Mesothelial cell of epicardium (in vitro differentiated cells): Measurements from ENCODE around the gene GPC6. TPM values are rescaled to one million over a fixed set of nuclear protein-coding genes. Genes with fewer than 3 reads are reported as not detected.

Source experiments
- DNase-seq, 2 experiments: peaks; one replicate each; pipeline ENCODE4 v3.0.0; 2021; ENCODE audit warnings: low spot score in 2 of 2; ENCODE audit not compliant: unreplicated experiment in 2 of 2
- H3K27ac Mint-ChIP-seq: 2 replicates; pipeline ENCODE4 v1.8.0; 2021; ENCODE audit warnings: mixed read lengths
- H3K27me3 Mint-ChIP-seq: 2 replicates; pipeline ENCODE4 v1.8.0; 2021; ENCODE audit warnings: low read depth, mixed read lengths
- H3K36me3 Mint-ChIP-seq: 2 replicates; pipeline ENCODE4 v1.8.0; 2021; ENCODE audit warnings: mixed read lengths
- H3K4me1 Mint-ChIP-seq: 2 replicates; pipeline ENCODE4 v1.8.0; 2021; ENCODE audit warnings: mixed read lengths
- H3K4me3 Mint-ChIP-seq: 2 replicates; pipeline ENCODE4 v1.8.0; 2021; ENCODE audit warnings: mild to moderate bottlenecking, moderate library complexity, mixed read lengths
- H3K9me3 Mint-ChIP-seq: 2 replicates; pipeline ENCODE4 v1.8.0; 2021; ENCODE audit warnings: mixed read lengths
- total RNA-seq: library from RNA; stranded (reverse); gene quantifications from 3 replicates; pipeline ENCODE4 v1.2.1, GENCODE V29; 2021
- TF ChIP-seq, protein P1 (sequence below): fragments of 200-600 bp; sonication (generic); IDR thresholded peaks from one replicate; pipeline ENCODE4 v1.5.0; 2021; ENCODE audit warnings: antibody characterized with exemption; ENCODE audit not compliant: unreplicated experiment

GPC6 gene
- total RNA-seq, 1 donor from 2014 or later, result 112 TPM

DNA sequence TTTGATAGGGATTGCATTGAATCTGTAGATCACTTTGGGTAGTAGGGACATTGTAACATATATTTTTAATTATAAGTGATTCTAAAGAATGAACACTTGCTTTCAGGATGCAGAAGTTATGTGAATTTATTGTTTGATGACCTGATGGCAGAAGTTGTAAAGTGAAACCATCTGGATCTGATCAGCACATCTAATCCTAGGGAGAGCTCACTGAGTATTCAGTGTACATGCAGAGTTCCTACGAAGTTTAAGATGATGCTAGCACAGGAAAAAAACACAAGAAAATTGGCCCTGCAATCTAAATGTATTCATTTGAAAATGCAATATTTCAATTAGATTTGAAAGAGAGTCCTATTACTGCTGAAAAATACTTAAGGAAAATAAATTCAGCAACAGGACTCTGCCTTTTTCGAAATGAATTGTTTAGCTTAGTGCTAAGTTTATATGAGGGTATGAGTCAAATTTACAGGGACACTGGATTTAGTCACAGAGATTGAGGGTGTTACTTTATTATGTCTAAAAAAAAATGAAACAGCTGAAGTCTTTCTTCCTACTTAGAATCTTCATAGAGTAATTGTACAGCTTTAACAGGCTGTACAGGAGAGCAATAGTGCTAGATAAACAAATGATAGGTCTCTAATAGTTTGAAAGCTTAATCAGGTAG lies 867.2 kb downstream of the GPC6 start:
- H3K4me1 Mint-ChIP-seq, result peaks cover 7% of the 10 kb centered on the region
- H3K9me3 Mint-ChIP-seq, result peaks cover 26% of the 10 kb centered on the region
- TF ChIP-seq, protein P1, sequence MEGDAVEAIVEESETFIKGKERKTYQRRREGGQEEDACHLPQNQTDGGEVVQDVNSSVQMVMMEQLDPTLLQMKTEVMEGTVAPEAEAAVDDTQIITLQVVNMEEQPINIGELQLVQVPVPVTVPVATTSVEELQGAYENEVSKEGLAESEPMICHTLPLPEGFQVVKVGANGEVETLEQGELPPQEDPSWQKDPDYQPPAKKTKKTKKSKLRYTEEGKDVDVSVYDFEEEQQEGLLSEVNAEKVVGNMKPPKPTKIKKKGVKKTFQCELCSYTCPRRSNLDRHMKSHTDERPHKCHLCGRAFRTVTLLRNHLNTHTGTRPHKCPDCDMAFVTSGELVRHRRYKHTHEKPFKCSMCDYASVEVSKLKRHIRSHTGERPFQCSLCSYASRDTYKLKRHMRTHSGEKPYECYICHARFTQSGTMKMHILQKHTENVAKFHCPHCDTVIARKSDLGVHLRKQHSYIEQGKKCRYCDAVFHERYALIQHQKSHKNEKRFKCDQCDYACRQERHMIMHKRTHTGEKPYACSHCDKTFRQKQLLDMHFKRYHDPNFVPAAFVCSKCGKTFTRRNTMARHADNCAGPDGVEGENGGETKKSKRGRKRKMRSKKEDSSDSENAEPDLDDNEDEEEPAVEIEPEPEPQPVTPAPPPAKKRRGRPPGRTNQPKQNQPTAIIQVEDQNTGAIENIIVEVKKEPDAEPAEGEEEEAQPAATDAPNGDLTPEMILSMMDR, result no peak
- DNase-seq, result no peak
- H3K36me3 Mint-ChIP-seq, result peaks cover 17% of the 10 kb centered on the region
- H3K27ac Mint-ChIP-seq, result peak overlapping the region; percentile 78
- H3K4me3 Mint-ChIP-seq, result no peak overlapping the region
- no peaks in the 10 kb centered on the region for H3K27me3 Mint-ChIP-seq

DNA sequence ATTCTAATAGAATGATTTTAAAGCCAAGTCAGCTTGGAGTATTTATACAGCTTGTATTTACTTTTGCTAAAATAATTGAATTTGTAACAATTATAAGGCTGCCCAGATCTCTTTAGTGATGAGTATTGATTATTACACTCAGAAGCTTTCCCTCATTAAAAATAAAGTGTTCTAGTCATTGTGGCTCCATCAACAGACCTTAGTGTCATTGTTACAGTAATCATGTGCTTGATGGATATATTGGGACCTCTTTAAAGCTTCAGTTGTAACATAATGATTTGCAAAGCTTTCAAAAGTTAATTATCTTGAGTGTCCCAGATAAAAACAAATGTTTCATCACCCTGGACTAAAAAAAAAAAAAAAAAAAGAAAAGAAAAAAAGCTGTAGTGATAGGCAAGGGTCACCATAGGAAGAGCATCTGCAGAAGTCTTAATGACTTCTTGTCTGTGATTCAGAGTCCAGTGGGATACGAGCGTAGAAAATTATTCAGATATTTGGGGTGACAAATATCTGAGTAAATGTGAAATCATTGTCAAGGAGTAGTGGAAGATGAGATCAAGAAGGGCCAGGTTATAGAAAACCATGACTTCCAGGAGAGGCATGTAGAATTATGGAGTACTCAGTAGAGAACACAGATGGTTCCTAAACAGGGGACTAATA lies 883.2 kb downstream of the GPC6 start:
- no peaks in the 10 kb centered on the region for H3K27me3 Mint-ChIP-seq
- peaks cover 12% of the 10 kb centered on the region for H3K4me1 Mint-ChIP-seq
- TF ChIP-seq, protein P1, result no peak
- H3K27ac Mint-ChIP-seq, result no peak overlapping the region
- no peak for DNase-seq
- H3K36me3 Mint-ChIP-seq, result peaks cover 19% of the 10 kb centered on the region
- H3K4me3 Mint-ChIP-seq, result no peak overlapping the region
- H3K9me3 Mint-ChIP-seq, result peaks cover 21% of the 10 kb centered on the region

DNA sequence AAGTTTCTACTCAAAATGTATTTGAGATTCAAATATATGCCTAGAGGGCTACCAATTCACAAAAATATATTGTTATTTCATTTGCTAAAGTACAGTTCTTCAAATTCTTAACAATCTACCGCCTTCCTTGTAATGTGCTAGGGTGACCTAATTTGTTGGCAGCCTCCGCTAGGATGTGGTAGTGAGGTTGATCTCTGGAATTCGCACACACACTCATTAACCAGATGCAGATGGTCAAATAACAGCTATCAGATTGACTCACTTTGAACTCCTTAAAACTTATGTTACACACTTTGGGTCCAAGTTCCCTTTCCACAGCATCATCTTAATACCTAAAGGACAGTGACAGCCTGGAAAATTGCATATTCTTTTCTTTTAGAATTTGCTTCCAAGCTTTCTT lies 885.6 kb downstream of the GPC6 start:
- peaks cover 4% of the 10 kb centered on the region for H3K36me3 Mint-ChIP-seq
- H3K27ac Mint-ChIP-seq, result no peak overlapping the region
- H3K4me3 Mint-ChIP-seq, result no peak overlapping the region
- H3K9me3 Mint-ChIP-seq, result peaks cover 4% of the 10 kb centered on the region
- peaks cover 12% of the 10 kb centered on the region for H3K4me1 Mint-ChIP-seq
- DNase-seq, result no peak
- TF ChIP-seq, protein P1, result no peak
- no peaks in the 10 kb centered on the region for H3K27me3 Mint-ChIP-seq

DNA sequence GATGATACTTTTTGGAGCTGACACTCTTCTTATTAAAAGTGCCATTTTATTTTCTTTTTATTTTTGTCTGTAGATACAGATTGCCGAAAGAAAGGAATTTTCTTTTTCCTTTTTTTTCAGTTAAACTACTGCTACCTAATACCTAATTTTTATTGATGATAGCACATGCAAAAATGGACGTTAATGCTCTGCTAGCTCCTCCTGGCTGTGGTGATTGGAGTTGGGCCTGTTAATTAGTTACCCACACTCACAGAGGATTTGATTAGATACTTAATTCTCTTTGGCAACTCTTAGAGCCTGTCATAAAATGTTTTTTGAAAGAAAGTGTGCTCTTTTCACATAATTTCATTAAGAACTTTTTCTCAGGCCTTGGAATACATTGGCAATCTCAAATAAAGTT lies 886.1 kb downstream of the GPC6 start:
- Mint-ChIP-seq H3K27me3 (no peaks in the 10 kb centered on the region), H3K9me3 (no peaks in the 10 kb centered on the region), H3K4me1 (peaks cover 12% of the 10 kb centered on the region), H3K36me3 (no peaks in the 10 kb centered on the region), H3K4me3 (no peak overlapping the region), H3K27ac (no peak overlapping the region)
- no peak for DNase-seq
- TF ChIP-seq, protein P1, result no peak

DNA sequence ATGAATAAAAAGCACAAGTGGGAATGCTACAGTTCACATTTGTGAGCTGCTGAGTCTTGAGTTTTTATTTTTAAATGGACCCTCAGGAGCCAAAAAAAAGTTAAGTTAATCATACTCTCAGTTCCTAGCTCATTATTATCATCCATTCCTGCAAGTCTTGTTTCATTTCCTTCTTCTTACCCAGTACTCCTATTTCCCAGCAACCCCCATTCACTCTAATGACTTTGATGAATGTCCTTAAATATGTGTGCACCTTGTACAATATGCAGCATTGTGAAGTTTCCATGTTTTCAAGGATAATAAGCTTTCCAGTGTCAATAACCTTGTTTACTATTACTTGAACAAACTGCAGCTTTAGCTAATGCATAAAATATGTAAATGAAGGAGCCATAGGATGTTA lies 886.6 kb downstream of the GPC6 start:
- Mint-ChIP-seq H3K27ac (no peak overlapping the region), H3K27me3 (no peaks in the 10 kb centered on the region)

More for the DNA sequence above, 886.6 kb downstream of the GPC6 start:
- no peaks in the 10 kb centered on the region for H3K36me3 Mint-ChIP-seq
- H3K4me1 Mint-ChIP-seq, result peaks cover 12% of the 10 kb centered on the region
- DNase-seq, result no peak
- no peak overlapping the region for H3K4me3 Mint-ChIP-seq
- no peaks in the 10 kb centered on the region for H3K9me3 Mint-ChIP-seq
- TF ChIP-seq, protein P1, result no peak
